Ecto neural progenitor cell (in vitro differentiated cells): ENCODE measurements around the gene G6PD.
A peak's percentile ranks its signal among the peaks of the same experiment; 100 is the strongest.
"Not testable (repeated sequence)": the region's sequence is repeated elsewhere in the genome, so short reads cannot be mapped to it uniquely, and the experiment has no call there.

ENCODE experiments used
- DNase-seq: peaks from one replicate; pipeline ENCODE4 v3.0.0-alpha.2; 2018; ENCODE audit warnings: low spot score

G6PD gene

DNA sequence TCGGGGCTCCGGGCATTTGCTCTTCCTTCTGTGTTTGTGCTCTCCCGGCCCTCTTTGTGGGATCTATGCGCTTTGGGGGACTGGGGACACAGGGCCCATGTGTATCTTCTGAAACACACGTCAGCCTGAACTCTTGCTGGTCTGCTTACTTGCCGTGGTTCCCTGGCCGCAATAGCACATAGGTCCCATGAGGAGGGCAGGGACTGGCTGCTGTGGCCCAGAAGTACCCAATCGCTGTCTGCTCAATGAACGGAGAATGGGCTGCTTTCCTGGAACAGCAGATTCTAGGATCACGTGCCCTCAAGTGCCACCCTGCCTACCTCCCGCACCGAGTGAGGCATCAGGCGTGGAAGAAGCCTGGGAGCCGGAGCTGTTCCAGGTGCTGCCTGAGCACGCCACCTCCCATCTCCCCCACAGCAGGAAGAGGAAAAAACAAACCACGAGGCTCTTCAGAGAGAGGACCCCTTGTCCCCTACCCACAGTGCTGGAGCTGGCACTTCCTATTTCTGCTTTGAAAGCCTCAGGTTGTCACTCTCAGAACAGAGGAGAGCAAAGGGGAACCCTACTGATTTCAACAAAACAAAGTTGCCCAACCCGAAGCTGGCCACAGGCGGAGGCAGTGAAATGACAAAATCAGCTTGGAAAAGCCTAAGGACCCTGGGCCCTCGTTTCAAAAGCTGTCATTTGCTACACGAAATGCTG, 3.8 kb downstream of the G6PD start:
- DNase-seq: no peak

DNA sequence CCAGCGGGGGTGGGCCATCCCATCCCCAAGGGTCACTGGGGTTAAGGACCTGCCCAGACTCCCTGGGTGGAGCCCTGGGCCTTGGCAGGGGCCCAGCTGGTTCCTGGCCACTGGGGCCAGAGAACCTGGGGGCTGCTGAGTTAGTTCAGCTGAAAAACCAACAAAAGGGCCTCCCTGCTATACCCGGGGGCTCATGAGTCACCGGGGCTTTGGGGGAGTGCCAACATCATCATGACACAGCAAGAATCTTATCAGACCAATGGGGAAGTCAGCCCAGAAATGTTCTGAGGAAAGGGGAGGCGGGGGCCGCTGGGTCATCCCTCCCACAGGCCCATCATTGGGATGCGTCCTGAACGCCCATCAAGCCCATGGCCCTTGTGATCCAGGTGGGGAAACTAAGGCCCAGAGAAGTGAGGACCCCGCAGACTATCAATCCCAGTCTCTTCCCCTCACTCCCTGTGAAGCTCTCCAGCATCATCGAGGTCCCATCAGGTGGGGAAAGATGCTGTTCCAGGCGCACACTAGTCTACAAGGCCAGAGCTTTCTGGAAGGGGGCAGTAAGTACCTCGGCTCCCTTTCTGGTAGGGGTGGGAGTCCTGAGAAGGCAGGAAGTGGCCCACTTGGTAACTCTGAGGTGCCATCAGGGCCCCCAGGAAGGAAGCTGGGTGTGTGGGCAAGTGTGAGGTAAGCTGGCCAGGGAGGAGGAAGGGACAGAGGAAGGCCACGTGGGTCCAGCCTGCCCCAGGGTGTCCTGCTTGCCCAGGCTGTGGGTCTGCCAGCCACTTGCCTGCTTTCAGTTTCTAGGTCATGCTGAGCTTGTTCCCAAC, 4.5 kb downstream of the G6PD start:
- DNase-seq: no peak

DNA sequence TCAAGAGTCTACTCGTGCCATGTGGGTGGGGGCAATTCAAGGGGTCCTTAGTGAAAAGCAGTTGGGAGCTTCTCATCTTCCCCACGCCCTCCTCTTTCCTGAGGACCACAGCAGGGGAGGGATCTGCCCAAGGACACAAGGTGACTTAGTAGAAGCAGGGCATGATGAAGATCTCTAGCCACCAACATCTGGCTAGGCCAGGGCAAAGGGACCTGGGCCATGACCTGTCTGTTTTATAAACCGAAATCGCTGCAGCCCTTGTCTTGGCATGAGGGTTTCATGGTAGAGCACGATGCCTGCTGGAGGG, 5.1 kb downstream of the G6PD start:
- DNase-seq: no peak

GRCh38 chrX:154540897-154541535, 5.6 kb downstream of the G6PD start:
- DNase-seq: no peak

GRCh38 chrX:154540365-154540764, 6.3 kb downstream of the G6PD start:
- not testable (repeated sequence) for DNase-seq

DNA sequence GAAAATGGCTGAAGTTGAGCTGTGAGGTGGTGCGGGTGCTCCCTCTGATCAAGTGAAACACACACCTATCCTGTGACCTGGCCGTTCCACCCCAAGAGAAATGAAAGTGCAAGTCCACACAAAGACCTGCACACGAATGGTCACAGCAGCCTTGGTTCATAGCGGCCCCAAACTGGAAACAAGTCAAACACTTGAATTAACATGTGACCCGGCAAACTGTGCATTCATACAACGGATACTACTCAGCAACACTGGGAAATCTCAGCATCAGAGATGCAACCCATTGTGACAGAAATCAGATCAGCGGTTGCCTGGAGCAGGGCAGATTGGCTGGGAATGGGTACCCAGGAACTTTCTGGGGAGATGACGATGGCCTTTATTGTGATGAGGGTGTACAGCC, 7.6 kb downstream of the G6PD start:
- no peak for DNase-seq

- DNase-seq: no peak
Measured at GRCh38 chrX:154535892-154536291, 10.8 kb downstream of the G6PD start.

GRCh38 chrX:154534526-154535322, 11.9 kb downstream of the G6PD start:
- DNase-seq: peak; percentile 89

GRCh38 chrX:154532690-154533089, 14.0 kb downstream of the G6PD start:
- no peak for DNase-seq

GRCh38 chrX:154531626-154532025, 15.0 kb downstream of the G6PD start:
- DNase-seq: no peak

DNA sequence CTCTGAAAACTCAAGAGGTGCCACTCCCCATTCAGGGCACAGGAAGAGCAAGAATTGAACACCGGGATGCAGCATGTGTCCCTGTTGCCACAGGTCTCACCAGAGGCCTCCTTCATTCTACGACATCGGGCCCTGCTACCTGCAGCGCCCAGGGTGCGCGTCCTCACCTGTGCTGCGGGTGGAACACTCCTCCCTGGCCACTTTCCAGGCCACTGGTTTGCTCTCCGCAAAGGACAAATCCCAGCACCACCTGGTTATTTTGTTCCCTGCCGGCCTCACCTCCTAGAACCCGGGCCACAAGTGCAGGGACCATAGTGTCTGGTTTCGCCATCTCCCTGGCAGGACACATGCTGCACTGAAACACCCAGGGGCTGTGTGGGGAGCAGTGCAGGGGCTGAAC, 16.4 kb downstream of the G6PD start:
- no peak for DNase-seq

GRCh38 chrX:154529206-154529612, 17.4 kb downstream of the G6PD start:
- no peak for DNase-seq

DNA sequence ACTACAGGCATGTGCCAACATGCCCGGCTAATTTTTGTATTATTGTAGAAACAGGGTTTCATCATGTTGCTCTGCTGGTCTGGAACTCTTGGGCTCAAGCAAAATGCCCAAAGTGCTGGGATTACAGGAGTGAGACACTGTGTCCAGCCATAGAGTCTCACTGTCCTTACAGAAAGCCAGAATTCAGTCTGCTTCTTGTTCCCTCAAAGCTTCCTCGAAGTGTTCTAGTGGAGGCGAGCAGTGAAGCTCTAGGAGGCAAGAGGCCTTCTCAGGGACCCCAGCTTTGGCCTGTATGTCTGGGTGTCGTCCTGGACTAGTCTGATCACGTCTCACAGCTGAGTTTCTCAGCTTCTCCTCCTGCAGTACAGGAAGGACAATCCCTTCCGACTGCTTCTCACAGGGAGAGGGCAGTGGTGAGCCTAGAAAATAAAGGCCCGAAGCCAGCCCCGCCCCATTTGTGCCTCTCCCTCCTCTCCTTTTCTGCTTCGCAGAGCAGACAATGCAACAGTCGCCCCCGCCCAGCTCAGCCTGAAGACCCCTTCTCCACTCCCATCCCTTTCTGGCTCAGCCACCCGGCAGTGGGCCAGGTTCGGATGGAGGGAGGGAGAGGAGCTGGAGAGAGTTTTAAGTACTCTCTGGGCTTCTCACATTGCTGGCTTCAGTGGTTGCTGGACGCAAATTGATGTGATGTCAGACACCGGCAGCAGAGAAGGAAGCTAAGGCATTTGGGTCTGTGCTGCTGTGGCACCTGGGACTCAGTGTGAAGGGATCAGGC, 19.6 kb downstream of the G6PD start:
- peak; percentile 79 for DNase-seq

- DNase-seq: no peak
Measured at GRCh38 chrX:154525606-154526490, 20.8 kb downstream of the G6PD start.

DNA sequence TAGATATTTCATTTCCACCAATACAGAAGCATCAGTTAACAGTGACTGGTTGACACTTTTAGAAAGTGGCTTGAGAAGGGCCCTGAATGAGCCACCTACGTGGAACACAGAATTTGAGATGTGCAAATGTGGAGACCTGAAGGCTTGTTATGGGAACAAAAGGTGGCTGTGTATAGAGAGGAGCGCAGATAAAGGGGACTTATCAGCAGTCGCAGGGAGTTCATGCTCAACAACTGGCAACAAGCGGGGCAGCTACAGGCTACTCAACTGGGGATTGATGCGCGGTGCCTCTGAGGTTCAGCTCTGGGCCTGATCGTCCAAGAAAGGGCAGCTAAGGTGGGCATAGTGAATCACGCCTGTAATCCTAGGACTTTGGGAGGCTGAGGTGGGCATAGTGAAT, 27.3 kb downstream of the G6PD start:
- no peak for DNase-seq

- DNase-seq: no peak
Measured at GRCh38 chrX:154517101-154517781, 29.4 kb downstream of the G6PD start.

GRCh38 chrX:154516656-154517100, 30.0 kb downstream of the G6PD start:
- no peak for DNase-seq

- peak; percentile 93 for DNase-seq
Measured at GRCh38 chrX:154515966-154516655, 30.5 kb downstream of the G6PD start, which contains the start of gene FAM3A. FAM3A (minus strand) TSS chrX:154516232; CDS start chrX:154515772, 460 bp downstream.
